HG03439 (cell line): Measurements from ENCODE around the gene CDYL2.
A peak's percentile ranks its signal among the peaks of the same experiment; 100 is the strongest.
"Not testable (repeated sequence)": the region's sequence is repeated elsewhere in the genome, so short reads cannot be mapped to it uniquely, and the experiment has no call there.

Experiments used
- ATAC-seq: cut with Tn5 transposase; IDR thresholded peaks from one replicate; pipeline ENCODE4 v1.9.1; 2021; ENCODE audit warnings: mild to moderate bottlenecking, moderate library complexity; ENCODE audit not compliant: unreplicated experiment

CDYL2 gene, protein sequence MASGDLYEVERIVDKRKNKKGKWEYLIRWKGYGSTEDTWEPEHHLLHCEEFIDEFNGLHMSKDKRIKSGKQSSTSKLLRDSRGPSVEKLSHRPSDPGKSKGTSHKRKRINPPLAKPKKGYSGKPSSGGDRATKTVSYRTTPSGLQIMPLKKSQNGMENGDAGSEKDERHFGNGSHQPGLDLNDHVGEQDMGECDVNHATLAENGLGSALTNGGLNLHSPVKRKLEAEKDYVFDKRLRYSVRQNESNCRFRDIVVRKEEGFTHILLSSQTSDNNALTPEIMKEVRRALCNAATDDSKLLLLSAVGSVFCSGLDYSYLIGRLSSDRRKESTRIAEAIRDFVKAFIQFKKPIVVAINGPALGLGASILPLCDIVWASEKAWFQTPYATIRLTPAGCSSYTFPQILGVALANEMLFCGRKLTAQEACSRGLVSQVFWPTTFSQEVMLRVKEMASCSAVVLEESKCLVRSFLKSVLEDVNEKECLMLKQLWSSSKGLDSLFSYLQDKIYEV

GRCh38 chr16:80804526-80805383 is at the start of gene CDYL2:
TSS of gene CDYL2 (minus strand) at chr16:80804598. CDS start at chr16:80804173, 425 bp downstream.
- peak; percentile 64 for ATAC-seq

DNA sequence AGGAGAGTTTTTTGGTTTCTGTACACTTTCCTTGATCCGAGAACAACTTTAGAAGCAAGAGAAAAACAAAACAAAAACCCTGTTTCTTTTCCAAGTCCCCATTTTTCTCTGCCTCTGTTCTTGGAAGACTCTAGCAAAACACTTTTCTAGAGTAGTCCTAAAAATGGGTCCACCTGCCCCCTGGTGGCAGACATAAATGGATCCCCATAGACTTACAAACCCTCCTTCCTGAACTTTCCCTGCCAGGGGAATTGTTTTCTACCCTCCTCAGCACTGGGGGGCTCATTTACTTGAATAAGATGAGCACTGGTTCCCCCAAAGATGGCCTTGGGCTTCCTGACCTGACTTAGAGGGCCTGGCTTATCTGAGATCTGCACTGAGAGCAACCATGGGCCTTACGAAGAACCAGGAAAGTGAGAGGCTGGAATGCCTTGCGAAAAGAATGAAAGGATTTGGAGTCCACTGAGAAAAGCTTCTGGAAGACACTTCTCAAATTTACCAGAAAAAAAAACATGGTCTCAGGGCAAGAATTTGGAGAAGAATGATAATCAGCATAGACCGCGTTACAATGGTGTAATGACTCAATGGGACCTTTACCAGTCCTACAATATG is 48.0 kb upstream of the CDYL2 start:
- no peak for ATAC-seq

DNA sequence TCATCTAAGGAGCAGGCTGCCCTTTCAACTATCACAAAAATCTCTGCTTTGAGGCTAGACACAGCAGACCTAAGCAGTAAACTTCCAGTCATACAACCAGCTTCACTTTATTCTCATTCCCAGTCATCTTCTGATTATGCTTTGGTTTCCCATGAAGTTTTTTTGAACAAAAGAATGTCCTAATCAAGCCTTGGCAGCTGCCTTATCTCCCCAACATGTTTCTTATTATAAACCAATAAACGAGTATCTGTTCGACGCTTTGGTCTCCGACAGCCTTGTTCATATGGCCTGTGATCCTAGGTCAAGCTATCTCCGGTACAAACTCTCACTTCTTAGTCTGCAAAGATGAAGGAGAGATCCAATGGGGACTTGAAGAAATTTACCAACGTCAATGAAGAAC is 47.4 kb upstream of the CDYL2 start:
- ATAC-seq = no peak

DNA sequence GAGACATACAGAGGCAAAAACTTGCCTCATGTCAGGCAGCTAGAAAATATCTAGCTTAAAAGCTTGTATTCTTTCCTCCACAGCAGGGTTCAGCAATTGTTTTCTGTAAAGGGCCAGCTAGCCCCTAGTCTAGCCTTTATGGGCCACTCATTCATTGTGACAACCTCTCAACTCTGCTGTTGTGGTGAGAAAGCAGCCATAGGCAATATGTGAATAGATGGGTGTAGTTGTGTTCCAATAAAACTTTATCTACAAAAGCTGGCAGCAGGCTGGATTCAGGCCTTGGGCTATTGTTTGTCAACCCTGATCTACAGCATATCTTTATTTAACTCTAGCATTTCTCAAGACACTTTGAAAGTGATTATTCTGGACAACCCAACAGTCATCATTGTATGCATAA is 46.4 kb upstream of the CDYL2 start:
- ATAC-seq = no peak

DNA sequence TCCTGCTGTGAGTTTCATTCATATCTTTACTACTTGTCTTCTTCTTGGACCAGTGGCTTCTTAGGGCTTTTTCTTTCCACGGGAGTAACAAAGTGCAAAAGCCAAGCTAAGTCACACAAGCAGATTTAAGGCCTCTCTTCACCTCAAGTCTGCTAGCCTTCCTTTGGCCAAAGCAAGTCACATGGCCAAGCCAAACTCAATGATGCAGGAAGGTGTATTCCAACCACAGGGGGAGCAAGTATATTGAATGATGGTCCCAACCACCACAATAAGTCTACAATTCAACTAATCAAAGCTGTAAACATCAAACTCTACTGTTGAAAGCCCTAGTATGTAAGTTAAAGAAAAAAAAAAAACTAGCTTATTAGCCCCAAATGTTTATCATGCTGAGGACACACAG is 44.5 kb upstream of the CDYL2 start:
- ATAC-seq = no peak

- no peak for ATAC-seq
Observed at GRCh38 chr16:80846680-80847079, 42.3 kb upstream of the CDYL2 start.

DNA sequence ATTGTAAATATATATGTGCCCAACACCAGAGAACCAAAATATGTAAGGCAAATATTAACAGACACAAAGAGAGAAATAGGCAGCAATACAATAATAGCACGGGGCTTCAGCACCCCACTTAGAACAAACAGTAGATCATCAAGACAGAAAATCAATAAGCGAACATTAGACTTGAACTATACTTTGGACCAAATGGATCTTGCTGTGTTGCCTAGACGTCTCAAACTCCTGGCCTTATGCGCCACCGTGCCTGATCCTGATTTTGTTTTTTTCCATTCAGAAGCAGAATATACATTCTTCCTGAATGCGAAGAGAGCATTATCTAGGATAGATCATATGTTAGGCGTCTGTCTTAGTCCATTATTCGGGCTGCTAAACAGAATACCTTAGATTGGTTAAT is 41.9 kb upstream of the CDYL2 start:
- no peak for ATAC-seq

GRCh38 chr16:80844395-80844794 is 40.0 kb upstream of the CDYL2 start:
- no peak for ATAC-seq

DNA sequence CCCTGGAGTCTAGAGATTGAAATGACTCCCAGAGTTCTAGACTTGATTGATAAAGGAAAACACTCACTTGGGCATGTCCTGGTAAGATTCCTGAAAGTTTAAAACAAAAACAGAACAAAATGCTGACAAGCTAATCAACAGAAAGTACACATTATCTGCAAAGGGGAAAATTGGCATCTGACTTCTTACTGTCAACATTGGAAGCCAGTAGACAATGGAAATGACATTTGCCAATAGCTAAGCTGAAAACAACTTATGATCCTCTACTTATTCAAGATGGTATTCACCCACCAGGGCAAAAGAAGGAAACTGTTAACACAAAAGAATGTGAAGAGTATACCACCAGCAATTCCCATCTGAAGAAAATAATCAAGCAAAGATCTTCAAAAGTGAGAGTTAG is 36.8 kb upstream of the CDYL2 start:
- no peak for ATAC-seq

DNA sequence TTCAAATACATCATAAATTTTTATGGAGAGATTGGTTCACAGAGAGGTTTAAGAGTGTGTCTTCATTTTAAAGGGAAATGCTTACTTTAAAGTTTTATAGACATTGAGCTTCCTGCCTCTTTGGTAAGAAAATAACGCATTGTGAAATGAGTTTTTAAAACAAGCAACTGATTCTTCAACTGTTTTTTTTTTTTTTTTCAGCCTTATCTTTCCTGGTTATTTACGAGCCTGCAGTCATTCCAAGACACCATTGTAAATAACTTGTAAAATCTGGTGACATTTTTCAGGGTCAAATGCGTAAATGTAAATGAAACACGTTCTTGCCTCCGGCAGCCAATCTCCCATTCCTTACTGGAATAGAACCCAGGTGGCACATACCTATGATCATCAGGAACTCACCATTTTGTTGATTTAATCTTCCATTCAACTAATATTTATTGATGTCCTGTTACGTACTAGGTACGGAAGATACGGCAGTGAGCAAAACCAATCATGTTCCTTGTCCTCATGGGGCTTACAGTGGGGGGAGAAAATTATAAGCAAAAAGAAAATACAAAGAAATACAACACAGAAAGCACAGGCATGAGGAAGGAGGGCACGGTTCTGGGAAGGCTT is 33.2 kb upstream of the CDYL2 start:
- ATAC-seq = no peak

DNA sequence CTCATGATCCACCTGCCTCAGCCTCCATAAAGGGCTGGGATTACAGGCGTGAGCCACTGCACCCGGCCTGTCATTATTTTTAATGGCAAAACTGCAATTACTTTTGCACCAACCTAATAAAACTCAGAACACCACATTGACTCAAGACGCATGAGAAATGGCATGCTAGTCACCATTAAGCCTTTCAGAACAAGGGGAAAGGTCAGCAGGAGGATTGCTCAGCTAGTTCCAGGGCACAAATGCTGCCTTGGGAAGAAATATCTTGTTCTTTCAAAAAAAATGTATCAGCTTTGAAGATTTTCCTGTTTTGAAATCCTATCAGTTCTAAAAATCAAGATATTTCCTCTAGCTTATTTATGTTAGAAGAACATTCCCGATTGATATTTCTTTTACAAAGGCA is 32.4 kb upstream of the CDYL2 start:
- no peak for ATAC-seq

- no peak for ATAC-seq
Observed at GRCh38 chr16:80836202-80836601, 31.8 kb upstream of the CDYL2 start.

GRCh38 chr16:80831039-80831438 is 26.6 kb upstream of the CDYL2 start:
- ATAC-seq = no peak

GRCh38 chr16:80828495-80828894 is 24.1 kb upstream of the CDYL2 start:
- no peak for ATAC-seq

DNA sequence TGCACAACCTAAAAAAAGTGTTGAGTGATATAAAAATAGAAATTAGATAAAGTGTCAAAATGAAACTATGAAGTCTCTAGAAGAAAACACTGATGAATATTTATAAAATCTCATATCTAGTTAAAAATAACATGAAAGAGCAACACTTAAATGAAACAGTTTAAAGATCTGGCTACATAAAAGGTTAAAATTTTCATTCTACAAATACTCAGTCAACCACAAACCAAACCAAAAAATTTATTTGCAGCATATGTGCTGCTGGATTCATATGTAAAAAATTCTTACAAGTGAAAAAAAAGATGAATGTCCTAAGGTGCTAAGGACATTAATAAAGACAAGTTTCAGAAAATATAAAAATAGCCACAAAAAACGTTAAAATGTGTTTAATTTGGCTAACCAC is 22.6 kb upstream of the CDYL2 start:
- no peak for ATAC-seq

GRCh38 chr16:80825365-80825758 is 21.0 kb upstream of the CDYL2 start:
- no peak for ATAC-seq

GRCh38 chr16:80824623-80825364 is 20.4 kb upstream of the CDYL2 start:
- ATAC-seq = no peak

GRCh38 chr16:80819988-80820387 is 15.6 kb upstream of the CDYL2 start:
- ATAC-seq = no peak

DNA sequence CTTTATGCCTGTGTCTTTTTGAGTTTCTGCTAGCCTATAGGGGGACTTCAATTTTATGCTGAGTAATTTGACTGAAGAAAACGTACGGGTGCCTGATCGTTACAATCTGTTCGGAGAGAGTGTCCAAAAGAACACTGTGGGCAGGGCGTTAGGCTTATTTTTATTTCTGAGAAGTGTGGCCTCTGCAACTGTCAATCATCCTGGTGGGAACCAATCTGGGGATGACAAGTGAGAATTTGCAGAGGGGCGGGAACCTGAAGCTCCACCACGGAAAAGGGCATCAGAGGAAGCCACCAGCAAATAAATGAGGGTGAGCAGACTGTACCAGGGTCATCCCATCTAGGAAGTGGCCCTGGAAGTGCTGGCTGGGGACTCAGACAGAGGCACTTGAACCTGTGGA is 12.0 kb upstream of the CDYL2 start:
- no peak for ATAC-seq

DNA sequence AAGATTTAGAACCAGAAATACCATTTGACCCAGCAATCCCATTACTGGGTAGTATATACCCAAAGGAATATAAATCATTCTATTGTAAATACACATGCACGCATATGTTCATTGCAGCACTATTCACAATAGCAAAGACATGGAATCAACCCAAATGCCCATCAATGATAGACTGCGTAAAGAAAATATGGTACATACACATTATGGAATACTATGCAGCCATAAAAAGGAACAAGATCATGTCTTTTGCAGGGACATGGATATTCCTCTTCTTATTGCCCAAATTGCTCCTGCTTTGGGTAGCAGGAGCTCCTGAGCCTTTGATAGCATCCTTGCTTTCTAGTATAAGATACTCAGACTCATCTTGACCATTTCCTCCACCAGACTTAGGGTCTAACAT is 10.9 kb upstream of the CDYL2 start:
- ATAC-seq = not testable (repeated sequence)
